ENCODE measurements around the gene KRT74.

Gene KRT74

DNA sequence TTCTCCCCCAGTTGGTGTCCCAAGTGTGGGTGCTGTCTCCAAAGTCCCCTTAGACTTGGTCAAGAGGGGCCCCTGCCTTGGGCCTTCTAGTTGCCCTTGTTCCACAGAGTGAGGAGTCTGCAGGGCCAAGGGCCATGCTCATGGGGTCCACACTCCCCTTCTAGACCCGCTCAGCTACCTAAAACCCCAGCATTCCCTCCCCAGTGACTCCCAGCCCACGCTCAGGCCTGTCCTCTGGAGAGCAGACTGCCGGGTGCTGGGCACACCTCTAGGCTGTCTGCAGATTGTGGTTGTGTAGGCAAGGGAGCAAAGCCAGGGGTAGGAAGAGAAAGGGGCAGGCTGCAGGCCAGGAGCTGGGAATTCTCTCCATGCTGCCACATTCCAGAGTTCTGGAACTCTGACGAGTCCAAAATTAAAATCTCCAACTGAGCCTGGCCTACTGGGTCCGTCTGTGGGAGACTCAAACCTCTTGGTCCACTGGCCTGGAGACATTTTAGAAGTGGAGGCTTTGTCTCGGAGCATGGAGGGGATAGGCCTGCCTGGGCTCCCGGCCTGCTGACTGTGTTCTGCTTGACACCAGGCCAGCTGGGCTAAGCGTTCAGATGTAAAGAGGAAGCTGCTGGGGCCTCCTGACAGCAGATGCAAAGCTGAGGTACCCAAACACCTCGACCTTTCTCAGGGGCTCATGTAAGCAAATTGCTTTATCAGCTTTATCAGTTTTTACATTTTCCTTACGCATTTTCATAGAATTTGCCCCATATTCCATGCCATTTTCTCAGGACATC lies 39.8 kb downstream of the KRT74 start:
- no peak for DNase-seq

- DNase-seq, result no peak
These were observed 41.0 kb downstream of the KRT74 start for GRCh38 chr12:52532636-52533035.

- no peak for DNase-seq
These were observed 41.9 kb downstream of the KRT74 start for GRCh38 chr12:52531566-52532300.

- DNase-seq, result no peak
These were observed 42.7 kb downstream of the KRT74 start for GRCh38 chr12:52530905-52531304.

DNA sequence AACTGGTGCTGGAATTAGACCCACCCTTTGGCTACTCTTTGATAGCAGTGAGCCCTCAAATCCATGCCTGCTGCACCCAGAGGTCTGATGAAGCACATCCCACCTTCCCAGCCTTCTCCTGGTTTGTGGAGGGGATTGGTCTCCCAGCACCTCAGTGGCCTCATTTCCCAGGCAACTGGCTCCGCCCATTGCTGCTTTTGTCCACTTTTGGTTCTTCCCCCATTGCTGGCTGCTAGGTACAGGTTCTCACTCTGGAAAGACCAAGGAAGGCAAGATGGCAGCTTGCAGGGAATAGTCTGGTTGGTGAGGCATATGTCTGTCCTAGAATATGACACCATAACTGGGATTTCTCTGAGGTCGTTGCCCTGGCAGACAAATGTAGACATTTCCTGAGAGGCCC lies 43.3 kb downstream of the KRT74 start:
- DNase-seq, result no peak

- DNase-seq, result no peak
These were observed 43.8 kb downstream of the KRT74 start for GRCh38 chr12:52529846-52530245.

DNA sequence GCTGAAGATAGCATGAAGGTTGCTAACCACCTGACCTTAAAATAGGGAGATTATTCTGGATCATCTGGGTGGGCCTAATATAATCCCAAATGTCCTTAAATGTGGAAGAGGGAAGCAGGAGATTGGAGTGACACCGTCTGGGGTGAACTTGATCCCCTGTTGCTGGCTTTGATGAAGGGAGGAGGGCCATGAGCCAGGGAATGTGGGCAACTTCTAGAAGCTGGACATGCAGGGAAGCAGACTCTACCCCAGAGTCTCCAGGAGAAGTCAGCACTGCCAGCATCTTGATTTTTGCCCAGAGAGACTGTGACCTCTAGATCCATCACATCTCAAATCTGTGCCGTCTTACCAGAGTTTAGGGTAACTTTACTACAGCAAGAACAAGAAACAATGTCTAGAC lies 44.2 kb downstream of the KRT74 start:
- DNase-seq, result no peak

GRCh38 chr12:52528641-52529143 lies 45.0 kb downstream of the KRT74 start:
- no peak for DNase-seq

- DNase-seq, result no peak
These were observed 46.4 kb downstream of the KRT74 start for GRCh38 chr12:52527121-52527800.

DNA sequence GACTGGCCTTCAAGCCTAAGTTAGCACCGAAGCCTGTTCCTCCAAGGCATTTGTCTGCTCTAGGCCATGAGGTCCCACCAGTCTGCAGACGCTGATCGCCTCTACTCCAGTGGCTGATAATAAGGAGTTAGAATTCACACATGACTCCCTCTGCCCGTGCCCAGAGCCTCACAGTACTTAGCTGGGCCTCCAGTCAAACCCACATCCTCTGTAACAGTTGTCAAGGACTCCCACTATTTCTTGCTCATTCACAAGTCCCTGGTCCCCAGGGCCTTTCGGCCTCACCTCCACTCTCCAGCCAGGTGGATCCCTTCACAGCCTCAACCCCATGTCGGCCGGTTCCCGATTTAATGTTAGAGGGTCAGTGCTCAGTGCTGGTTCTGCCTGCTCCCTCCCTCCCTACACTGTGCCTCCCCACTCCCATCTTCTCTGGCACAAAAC lies 47.1 kb downstream of the KRT74 start:
- DNase-seq, result no peak

- DNase-seq, result no peak
These were observed 47.8 kb downstream of the KRT74 start for GRCh38 chr12:52525661-52526499.

- no peak for DNase-seq
These were observed 48.6 kb downstream of the KRT74 start for GRCh38 chr12:52524898-52525591.

DNA sequence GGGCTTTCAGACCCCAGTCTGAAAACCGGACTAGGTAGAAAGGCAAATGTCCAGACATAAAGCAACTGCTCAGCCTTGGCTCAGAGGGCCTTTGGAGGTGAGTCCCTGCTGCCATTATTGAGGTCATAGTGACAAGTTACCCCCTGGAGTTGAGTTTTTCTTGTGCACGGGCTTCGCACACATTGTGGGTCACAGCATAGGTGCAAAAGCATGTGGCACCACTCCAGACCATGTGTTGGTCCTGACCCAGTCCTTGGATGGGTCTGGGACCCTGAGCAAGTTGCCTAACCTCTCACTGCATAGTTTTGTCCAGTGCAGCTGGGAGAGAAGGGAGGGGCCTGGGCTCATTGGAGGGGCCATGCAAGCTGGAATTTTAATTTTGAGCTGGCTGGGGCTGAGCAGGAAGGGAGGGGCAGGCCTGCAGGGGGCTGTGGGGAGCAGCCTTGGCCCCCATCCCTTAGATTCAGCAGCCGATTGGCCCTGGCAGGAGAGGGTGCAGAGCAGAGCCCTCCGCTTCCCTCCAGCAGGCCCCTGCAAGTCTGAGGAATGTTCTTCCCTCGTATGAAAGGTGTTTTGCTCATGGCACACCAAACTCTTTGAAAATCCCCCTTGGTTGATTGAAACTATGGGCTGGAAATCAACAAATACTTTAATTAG lies 49.3 kb downstream of the KRT74 start:
- no peak for DNase-seq

- DNase-seq, result no peak
These were observed 49.8 kb downstream of the KRT74 start for GRCh38 chr12:52523824-52524223.

- no peak for DNase-seq
These were observed 51.2 kb downstream of the KRT74 start for GRCh38 chr12:52522346-52523011.

DNA sequence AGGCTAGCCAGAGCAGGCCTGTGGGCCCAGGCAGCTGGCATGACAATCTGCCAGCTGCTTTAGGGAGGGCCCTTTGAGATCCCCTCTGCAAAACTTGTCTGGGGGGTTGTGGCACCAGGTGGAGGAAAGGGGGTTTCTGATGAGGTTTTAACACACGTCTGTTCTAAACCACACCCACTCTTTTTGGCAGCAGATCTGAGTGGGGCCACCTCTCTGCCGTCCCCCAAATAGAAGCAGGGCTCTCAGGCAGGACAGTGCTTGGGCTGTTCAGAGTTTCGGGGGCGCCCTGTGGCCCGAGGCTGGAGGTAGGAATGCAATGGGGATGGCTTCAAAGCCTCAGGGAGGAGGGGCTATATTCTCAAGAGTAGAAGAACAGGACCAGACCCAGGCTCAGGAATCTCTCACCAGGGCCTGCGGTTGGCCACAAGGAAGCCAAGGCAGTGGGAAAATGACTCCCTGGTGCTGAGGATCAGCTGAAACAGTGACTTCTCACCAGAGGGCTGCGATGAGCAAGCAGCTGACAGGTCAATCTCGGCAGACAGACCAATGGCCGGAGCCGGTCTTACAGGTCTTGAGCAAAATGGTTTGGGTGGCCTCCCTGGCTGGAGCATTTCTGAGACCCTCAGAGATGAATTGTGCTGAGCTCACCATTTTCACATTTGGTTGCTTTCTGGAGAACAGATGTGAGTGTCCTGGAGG lies 51.9 kb downstream of the KRT74 start:
- DNase-seq, result no peak

DNA sequence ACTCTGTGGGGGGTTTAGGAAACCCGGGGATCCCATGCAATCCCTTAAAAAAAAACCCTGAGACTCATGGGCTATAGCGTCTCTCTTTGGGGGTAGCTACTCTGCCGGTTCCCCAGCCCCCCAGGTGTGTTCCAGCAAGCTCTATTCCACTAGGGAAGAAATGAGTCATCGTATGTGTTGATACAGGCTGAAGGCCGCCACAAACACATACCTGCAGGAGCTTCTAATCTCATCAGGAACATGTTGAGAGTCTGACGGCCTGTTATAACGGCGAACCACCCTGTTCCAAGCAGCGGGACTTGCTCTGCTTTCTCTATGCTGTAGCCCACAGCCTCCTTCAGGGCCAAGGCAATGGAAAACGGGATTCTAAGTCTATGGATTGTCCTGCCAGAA lies 52.5 kb downstream of the KRT74 start:
- no peak for DNase-seq

- DNase-seq, result no peak
These were observed 53.6 kb downstream of the KRT74 start, which contains the start of gene KRT5 for GRCh38 chr12:52519826-52520662. Gene KRT5, minus strand, starts transcription at chr12:52520394. Its CDS starts 98 bp downstream, at chr12:52520296.

- no peak for DNase-seq
These were observed 54.3 kb downstream of the KRT74 start for GRCh38 chr12:52519387-52519703.
